ENCODE results near the gene CST3. TPM values are rescaled to one million over a fixed set of nuclear protein-coding genes. Genes with fewer than 3 reads are reported as not detected.

The CST3 gene
- total and polyA plus RNA-seq, 2 of the 8 experiments (the other 6 are each of a cell fraction or from before 2014, with no cell fraction given): 53.2 to 184 TPM

DNA sequence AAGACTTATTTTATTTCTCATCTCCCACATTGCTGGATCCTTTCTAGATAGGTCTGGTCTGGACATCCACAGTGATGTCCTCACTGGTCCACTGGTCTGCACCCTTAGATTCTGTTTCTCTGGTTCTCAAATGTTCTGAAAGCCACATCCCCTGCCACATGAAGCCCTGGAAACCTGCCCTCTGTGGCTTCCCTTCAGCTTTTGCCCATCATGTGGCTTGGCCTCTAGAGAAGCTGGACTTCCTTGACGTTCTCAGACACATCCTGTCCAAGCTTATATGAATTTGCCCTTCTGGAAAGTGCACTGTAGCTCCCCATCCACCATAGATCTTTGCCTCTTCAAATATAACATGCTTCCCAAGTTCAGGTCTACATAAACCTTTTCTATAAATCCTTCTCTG, 32.6 kb upstream of the CST3 start:
- ChIA-PET CTCF (ENCODE audit: partially characterized antibody) (interaction anchor here (1.0 to 2.2 kb wide), 3 partner anchors 8 to 16 kb away, joined by 3 to 6 read pairs (median 4); no protein-coding TSS in a partner anchor), POLR2A (ENCODE audit: partially characterized antibody) (no interaction called here)
- H3K23ac ChIP-seq (ENCODE audit: insufficient read length): no peak overlapping the region
- no peak overlapping the region for H2AFZ ChIP-seq (ENCODE audit: low read length)
- no peak overlapping the region for H2BK5ac ChIP-seq (ENCODE audit: low read depth, low read length)
- no peak overlapping the region for H3K18ac ChIP-seq (ENCODE audit: extremely low read depth, low read length)
- no peaks in the 10 kb centered on the region for H3K27me3 ChIP-seq (replicated peaks in 1 of 4; ENCODE audit: control insufficient read depth in 3 of 4, extremely low read depth in 1 of 4, insufficient read depth in 3 of 4, low read length in 3 of 4)
- peaks cover 9% of the 10 kb centered on the region; the same call in 1 of the 2 replicates for H3K23me2 ChIP-seq (ENCODE audit: low read depth, low read length)
- no peak overlapping the region for H3K4ac ChIP-seq (replicated peaks; ENCODE audit: insufficient read length, low read depth, low read length)
- H3K36me3 ChIP-seq (ENCODE audit: control insufficient read depth in 2 of 4, insufficient read depth in 4 of 4, low read length in 3 of 4): no peaks in the 10 kb centered on the region
- H3K9me3 ChIP-seq (ENCODE audit: insufficient read depth in 2 of 2, low read depth in 1 of 2, low read length in 1 of 2): no peaks in the 10 kb centered on the region
- H3K79me1 ChIP-seq (ENCODE audit: low read depth, low read length): no peaks in the 10 kb centered on the region
- H2AK5ac ChIP-seq (ENCODE audit: low read depth, low read length): no peak overlapping the region
- no peak overlapping the region for H3K14ac ChIP-seq (ENCODE audit: insufficient read length)
- 82% methylated on average over 1 of the region's 1 CpG; no CpG with 5 or more reads in 1 of the 2 experiments for WGBS, 2 experiments (ENCODE audit: extremely low coverage in 1 of 2, insufficient coverage in 1 of 2, insufficient read length in 1 of 2, insufficient replicate concordance in 2 of 2, low coverage in 1 of 2, low lambda C conversion rate in 2 of 2, missing lambda C conversion rate in 1 of 2)
- H4K5ac ChIP-seq (ENCODE audit: insufficient read length, low read depth, low read length): no peak overlapping the region
- no peak overlapping the region for H3K56ac ChIP-seq (replicated peaks; ENCODE audit: insufficient read length, low read depth, low read length)
- no peak overlapping the region for H3K4me2 ChIP-seq (ENCODE audit: insufficient read depth in 1 of 2, low read depth in 2 of 2, low read length in 2 of 2)
- no peak overlapping the region for H4K91ac ChIP-seq (replicated peaks; ENCODE audit: insufficient read length, low read length)
- H3K4me1 ChIP-seq (replicated peaks in 1 of 4; ENCODE audit: control insufficient read depth in 3 of 4, insufficient read depth in 4 of 4, low read length in 3 of 4): no peaks in the 10 kb centered on the region
- DNase-seq (ENCODE audit: low read depth in 1 of 2, low spot score in 2 of 2) (no peak), FAIRE-seq (no peak)
- H2BK12ac ChIP-seq (ENCODE audit: low read depth, low read length): no peak overlapping the region
- no peak overlapping the region for H2BK120ac ChIP-seq (replicated peaks; ENCODE audit: low read depth, low read length)
- no peaks in the 10 kb centered on the region for H3K79me2 ChIP-seq (ENCODE audit: control insufficient read depth in 1 of 2, insufficient read depth in 2 of 2, low read length in 2 of 2)
- H4K20me1 ChIP-seq (replicated peaks in 1 of 2; ENCODE audit: control insufficient read depth in 1 of 2, insufficient read depth in 2 of 2, low read length in 2 of 2): no peaks in the 10 kb centered on the region
- H4K8ac ChIP-seq (ENCODE audit: extremely low read depth, insufficient read depth, low read length): no peak overlapping the region
- no peak overlapping the region for H3K27ac ChIP-seq (ENCODE audit: low read depth, low read length)
- no peak overlapping the region for H2BK20ac ChIP-seq (ENCODE audit: low read length)
- no peak overlapping the region for H3K4me3 ChIP-seq (ENCODE audit: extremely low read depth in 1 of 4, insufficient read depth in 2 of 4, low read depth in 3 of 4, low read length in 4 of 4)
- H3K9ac ChIP-seq (replicated peaks in 1 of 4; ENCODE audit: extremely low read depth in 1 of 4, low read depth in 3 of 4, low read length in 3 of 4): no peak overlapping the region
- no peak overlapping the region for H2BK15ac ChIP-seq (ENCODE audit: low read length)
- TF ChIP-seq CTCF (IDR thresholded peaks at IDR 0.05; ENCODE audit: control extremely low read depth in 1 of 3, insufficient read depth in 1 of 3, low read depth in 1 of 3, low read length in 3 of 3): no peak
- TF ChIP-seq, protein P1, sequence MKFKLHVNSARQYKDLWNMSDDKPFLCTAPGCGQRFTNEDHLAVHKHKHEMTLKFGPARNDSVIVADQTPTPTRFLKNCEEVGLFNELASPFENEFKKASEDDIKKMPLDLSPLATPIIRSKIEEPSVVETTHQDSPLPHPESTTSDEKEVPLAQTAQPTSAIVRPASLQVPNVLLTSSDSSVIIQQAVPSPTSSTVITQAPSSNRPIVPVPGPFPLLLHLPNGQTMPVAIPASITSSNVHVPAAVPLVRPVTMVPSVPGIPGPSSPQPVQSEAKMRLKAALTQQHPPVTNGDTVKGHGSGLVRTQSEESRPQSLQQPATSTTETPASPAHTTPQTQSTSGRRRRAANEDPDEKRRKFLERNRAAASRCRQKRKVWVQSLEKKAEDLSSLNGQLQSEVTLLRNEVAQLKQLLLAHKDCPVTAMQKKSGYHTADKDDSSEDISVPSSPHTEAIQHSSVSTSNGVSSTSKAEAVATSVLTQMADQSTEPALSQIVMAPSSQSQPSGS (IDR thresholded peaks at IDR 0.05; ENCODE audit: low read length): no peak

All from H1 (cell line).